H1 (cell line): ENCODE measurements around the gene C14orf93. TPM values are rescaled to one million over a fixed set of nuclear protein-coding genes. Genes with fewer than 3 reads are reported as not detected.
A peak's percentile ranks its signal among the peaks of the same experiment; 100 is the strongest.

ENCODE experiments used
- CHD2 ChIP-seq: IDR thresholded peaks from 2 replicates; pipeline ENCODE4 v1.6.1; 2012; ENCODE audit warnings: low read length, improper control_type of control experiment
- EZH2 ChIP-seq: fragments of 200-600 bp; sonication (generic); IDR thresholded peaks from 2 replicates; pipeline ENCODE4 v1.7.1; 2012; ENCODE audit warnings: low read depth, mild to moderate bottlenecking, moderate library complexity, low read length, inconsistent platforms; ENCODE audit not compliant: severe bottlenecking
- FOSL1 ChIP-seq: IDR thresholded peaks from 2 replicates; pipeline ENCODE4 v1.6.1; 2011; ENCODE audit warnings: mild to moderate bottlenecking, low read depth, low read length, moderate library complexity; ENCODE audit not compliant: insufficient read depth
- GABPA ChIP-seq: IDR thresholded peaks from 2 replicates; pipeline ENCODE4 v1.6.1; 2011; ENCODE audit warnings: mild to moderate bottlenecking, low read length, moderate library complexity, borderline replicate concordance; ENCODE audit not compliant: insufficient read depth
- JUND ChIP-seq: IDR thresholded peaks from 2 replicates; pipeline ENCODE4 v1.6.1; 2011; ENCODE audit warnings: mild to moderate bottlenecking, improper control_type of control experiment, low read length
- polyA plus RNA-seq, 7 experiments: library from polyadenylated mRNA; depleted of rRNA in 3 of 7; stranded (reverse) in 5 of 7; unstranded in 2 of 7; fragments of >200 nt in 5 of 7; fragments of 200-250 nt in 2 of 7; gene quantifications; 1 replicate in 5 of 7; 2 replicates in 1 of 7; 4 replicates in 1 of 7; pipeline versions ENCODE4 v1.2.1 to v1.2.3, GENCODE V29; 2011 to 2013; ENCODE audit warnings: missing spikeins in 2 of 7, mixed read lengths in 2 of 7
- total RNA-seq: library from RNA; stranded (reverse); fragmentation: NEBNext Ultra II Directional; extraction: Animal tissue kit (Norgen Biotek cat#: 25700); gene quantifications from 2 replicates; pipeline ENCODE4 v1.2.1, GENCODE V29; 2021
- TF ChIP-seq, protein P1 (sequence below): fragments of 300-600 bp; sonication (generic); IDR thresholded peaks from 2 replicates; pipeline ENCODE4 v1.7.1; 2012; ENCODE audit warnings: low read length, moderate library complexity, mild to moderate bottlenecking, inconsistent platforms; ENCODE audit not compliant: insufficient replicate concordance
- TF ChIP-seq, protein P2 (sequence below), 3 experiments: IDR thresholded peaks; 1 replicate in 2 of 3; 2 replicates in 1 of 3; pipeline versions ENCODE4 v1.5.1 to v1.6.1; 2011; ENCODE audit warnings: low read length in 3 of 3, mild to moderate bottlenecking in 3 of 3, inconsistent platforms in 2 of 3, low read depth in 1 of 3, moderate library complexity in 1 of 3; ENCODE audit not compliant: insufficient read depth in 1 of 3; ENCODE audit errors: control extremely low read depth in 1 of 3

The C14orf93 gene
- total and polyA plus RNA-seq, 2 of the 8 experiments (the other 6 are each of a cell fraction or from before 2014, with no cell fraction given) = 7.8 to 8.2 TPM

DNA sequence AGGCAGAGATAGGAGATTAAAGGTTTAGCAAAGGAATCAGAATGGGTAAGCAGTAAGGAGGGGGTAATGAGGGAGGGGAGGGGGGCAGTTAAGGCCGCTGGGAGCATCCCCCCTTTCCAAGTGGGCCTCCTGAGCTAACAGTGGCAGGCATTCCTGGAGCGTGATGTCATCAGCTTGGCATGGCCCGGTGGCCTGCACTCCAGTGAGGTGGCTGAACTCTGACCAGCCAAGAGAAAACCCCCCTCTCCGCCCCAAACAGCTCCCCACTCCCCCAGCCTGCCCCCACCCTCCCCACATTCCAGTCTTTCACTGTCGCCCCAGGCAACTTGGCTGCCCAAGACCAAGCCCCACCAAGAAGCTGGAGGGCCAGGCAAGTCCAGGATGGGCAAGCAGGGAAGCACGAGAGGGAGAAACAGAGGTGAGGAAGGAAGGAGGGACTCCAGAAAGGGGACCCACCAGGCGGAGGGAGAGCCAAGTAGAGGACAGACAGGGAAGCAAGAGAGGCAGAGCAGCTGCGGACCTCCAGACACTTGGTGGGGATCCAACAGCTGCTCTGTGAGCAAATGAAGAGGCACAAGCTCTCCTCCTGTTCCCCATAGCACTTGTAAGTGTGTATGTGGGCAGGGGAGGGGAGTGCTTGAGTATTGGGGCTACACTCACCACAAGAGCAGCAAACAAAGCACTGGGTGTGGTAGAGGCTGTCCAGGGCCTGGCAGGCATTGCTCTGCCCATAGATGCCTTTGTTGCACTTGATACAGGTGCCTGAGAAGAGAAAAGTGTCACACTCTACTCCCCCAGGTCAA lies 32.1 kb downstream of the C14orf93 start (continued):
- TF ChIP-seq, protein P1, sequence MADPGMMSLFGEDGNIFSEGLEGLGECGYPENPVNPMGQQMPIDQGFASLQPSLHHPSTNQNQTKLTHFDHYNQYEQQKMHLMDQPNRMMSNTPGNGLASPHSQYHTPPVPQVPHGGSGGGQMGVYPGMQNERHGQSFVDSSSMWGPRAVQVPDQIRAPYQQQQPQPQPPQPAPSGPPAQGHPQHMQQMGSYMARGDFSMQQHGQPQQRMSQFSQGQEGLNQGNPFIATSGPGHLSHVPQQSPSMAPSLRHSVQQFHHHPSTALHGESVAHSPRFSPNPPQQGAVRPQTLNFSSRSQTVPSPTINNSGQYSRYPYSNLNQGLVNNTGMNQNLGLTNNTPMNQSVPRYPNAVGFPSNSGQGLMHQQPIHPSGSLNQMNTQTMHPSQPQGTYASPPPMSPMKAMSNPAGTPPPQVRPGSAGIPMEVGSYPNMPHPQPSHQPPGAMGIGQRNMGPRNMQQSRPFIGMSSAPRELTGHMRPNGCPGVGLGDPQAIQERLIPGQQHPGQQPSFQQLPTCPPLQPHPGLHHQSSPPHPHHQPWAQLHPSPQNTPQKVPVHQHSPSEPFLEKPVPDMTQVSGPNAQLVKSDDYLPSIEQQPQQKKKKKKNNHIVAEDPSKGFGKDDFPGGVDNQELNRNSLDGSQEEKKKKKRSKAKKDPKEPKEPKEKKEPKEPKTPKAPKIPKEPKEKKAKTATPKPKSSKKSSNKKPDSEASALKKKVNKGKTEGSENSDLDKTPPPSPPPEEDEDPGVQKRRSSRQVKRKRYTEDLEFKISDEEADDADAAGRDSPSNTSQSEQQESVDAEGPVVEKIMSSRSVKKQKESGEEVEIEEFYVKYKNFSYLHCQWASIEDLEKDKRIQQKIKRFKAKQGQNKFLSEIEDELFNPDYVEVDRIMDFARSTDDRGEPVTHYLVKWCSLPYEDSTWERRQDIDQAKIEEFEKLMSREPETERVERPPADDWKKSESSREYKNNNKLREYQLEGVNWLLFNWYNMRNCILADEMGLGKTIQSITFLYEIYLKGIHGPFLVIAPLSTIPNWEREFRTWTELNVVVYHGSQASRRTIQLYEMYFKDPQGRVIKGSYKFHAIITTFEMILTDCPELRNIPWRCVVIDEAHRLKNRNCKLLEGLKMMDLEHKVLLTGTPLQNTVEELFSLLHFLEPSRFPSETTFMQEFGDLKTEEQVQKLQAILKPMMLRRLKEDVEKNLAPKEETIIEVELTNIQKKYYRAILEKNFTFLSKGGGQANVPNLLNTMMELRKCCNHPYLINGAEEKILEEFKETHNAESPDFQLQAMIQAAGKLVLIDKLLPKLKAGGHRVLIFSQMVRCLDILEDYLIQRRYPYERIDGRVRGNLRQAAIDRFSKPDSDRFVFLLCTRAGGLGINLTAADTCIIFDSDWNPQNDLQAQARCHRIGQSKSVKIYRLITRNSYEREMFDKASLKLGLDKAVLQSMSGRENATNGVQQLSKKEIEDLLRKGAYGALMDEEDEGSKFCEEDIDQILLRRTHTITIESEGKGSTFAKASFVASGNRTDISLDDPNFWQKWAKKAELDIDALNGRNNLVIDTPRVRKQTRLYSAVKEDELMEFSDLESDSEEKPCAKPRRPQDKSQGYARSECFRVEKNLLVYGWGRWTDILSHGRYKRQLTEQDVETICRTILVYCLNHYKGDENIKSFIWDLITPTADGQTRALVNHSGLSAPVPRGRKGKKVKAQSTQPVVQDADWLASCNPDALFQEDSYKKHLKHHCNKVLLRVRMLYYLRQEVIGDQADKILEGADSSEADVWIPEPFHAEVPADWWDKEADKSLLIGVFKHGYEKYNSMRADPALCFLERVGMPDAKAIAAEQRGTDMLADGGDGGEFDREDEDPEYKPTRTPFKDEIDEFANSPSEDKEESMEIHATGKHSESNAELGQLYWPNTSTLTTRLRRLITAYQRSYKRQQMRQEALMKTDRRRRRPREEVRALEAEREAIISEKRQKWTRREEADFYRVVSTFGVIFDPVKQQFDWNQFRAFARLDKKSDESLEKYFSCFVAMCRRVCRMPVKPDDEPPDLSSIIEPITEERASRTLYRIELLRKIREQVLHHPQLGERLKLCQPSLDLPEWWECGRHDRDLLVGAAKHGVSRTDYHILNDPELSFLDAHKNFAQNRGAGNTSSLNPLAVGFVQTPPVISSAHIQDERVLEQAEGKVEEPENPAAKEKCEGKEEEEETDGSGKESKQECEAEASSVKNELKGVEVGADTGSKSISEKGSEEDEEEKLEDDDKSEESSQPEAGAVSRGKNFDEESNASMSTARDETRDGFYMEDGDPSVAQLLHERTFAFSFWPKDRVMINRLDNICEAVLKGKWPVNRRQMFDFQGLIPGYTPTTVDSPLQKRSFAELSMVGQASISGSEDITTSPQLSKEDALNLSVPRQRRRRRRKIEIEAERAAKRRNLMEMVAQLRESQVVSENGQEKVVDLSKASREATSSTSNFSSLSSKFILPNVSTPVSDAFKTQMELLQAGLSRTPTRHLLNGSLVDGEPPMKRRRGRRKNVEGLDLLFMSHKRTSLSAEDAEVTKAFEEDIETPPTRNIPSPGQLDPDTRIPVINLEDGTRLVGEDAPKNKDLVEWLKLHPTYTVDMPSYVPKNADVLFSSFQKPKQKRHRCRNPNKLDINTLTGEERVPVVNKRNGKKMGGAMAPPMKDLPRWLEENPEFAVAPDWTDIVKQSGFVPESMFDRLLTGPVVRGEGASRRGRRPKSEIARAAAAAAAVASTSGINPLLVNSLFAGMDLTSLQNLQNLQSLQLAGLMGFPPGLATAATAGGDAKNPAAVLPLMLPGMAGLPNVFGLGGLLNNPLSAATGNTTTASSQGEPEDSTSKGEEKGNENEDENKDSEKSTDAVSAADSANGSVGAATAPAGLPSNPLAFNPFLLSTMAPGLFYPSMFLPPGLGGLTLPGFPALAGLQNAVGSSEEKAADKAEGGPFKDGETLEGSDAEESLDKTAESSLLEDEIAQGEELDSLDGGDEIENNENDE = no peak
- no peak for TF ChIP-seq GABPA
- TF ChIP-seq JUND = peak; percentile 99
- no peak for TF ChIP-seq FOSL1
- no peak for TF ChIP-seq EZH2
- no peak for TF ChIP-seq CHD2
- TF ChIP-seq, protein P2, sequence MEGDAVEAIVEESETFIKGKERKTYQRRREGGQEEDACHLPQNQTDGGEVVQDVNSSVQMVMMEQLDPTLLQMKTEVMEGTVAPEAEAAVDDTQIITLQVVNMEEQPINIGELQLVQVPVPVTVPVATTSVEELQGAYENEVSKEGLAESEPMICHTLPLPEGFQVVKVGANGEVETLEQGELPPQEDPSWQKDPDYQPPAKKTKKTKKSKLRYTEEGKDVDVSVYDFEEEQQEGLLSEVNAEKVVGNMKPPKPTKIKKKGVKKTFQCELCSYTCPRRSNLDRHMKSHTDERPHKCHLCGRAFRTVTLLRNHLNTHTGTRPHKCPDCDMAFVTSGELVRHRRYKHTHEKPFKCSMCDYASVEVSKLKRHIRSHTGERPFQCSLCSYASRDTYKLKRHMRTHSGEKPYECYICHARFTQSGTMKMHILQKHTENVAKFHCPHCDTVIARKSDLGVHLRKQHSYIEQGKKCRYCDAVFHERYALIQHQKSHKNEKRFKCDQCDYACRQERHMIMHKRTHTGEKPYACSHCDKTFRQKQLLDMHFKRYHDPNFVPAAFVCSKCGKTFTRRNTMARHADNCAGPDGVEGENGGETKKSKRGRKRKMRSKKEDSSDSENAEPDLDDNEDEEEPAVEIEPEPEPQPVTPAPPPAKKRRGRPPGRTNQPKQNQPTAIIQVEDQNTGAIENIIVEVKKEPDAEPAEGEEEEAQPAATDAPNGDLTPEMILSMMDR (IDR thresholded peaks at IDR 0.05; ENCODE audit: control extremely low read depth in 1 of 3, insufficient read depth in 1 of 3, low read depth in 1 of 3, low read length in 3 of 3) = no peak
